Endothelial cell of umbilical vein (primary cell): ENCODE measurements around the gene CELF3. TPM values are rescaled to one million over a fixed set of nuclear protein-coding genes. Genes with fewer than 3 reads are reported as not detected.

Source experiments
- BruUV-seq: library from RNA; stranded (reverse); fragments of 400-500 nt; replicated peaks from 2 replicates; lab custom pipeline; 2021; lab: Mats Ljungman, UMichigan
- CTCF ChIA-PET: fragments of 300-600, 350-600 bp; sonication (Branson Sonifier 250); formaldehyde crosslinking; loops from one replicate; lab custom pipeline; 2021; ENCODE audit warnings: antibody characterized with exemption, inconsistent platforms; lab: Charles Lee
- POLR2A ChIA-PET: fragments of 300-600, 350-600 bp; sonication (Branson Sonifier 250); formaldehyde crosslinking; loops from one replicate; lab custom pipeline; 2021; ENCODE audit warnings: antibody characterized with exemption, inconsistent platforms; lab: Charles Lee
- DNase-seq: peaks from one replicate; pipeline ENCODE4 v3.0.0-alpha.2; 2011; ENCODE audit warnings: low read depth, low spot score
- FAIRE-seq: peaks from 2 replicates; lab custom pipeline; 2011; peaks lifted over from hg19 to GRCh38; lab: Jason Lieb, UNC
- H2AFZ ChIP-seq: 2 replicates; pipeline ENCODE4 v1.6.0; 2012; ENCODE audit warnings: low read depth, low read length, control low read depth, inconsistent platforms
- H3K27ac ChIP-seq: 2 replicates; pipeline ENCODE4 v1.5.1; 2011; ENCODE audit warnings: low read depth, mild to moderate bottlenecking, control low read depth, low read length, moderate library complexity; ENCODE audit not compliant: insufficient read depth
- H3K27me3 ChIP-seq, 2 experiments: 2 replicates each; pipeline versions ENCODE4 v1.6.0 to v1.6.1; 2011; ENCODE audit warnings: low read length in 2 of 2, mixed read lengths in 1 of 2; ENCODE audit not compliant: control insufficient read depth in 2 of 2, insufficient read depth in 2 of 2
- H3K36me3 ChIP-seq, 2 experiments: 2 replicates in 1 of 2; 3 replicates in 1 of 2; pipeline ENCODE4 v1.5.1; 2011; ENCODE audit warnings: low read length in 2 of 2, mild to moderate bottlenecking in 1 of 2, moderate library complexity in 1 of 2; ENCODE audit not compliant: control insufficient read depth in 2 of 2, insufficient read depth in 2 of 2; ENCODE audit errors: extremely low read depth in 1 of 2
- H3K4me1 ChIP-seq: 3 replicates; pipeline ENCODE4 v1.5.1; 2011; ENCODE audit warnings: mild to moderate bottlenecking, low read length; ENCODE audit not compliant: control insufficient read depth, insufficient read depth; ENCODE audit errors: extremely low read depth
- H3K4me2 ChIP-seq: 2 replicates; pipeline ENCODE4 v1.6.1; 2011; ENCODE audit warnings: low read length, control low read depth, mixed read lengths; ENCODE audit not compliant: insufficient read depth
- H3K4me3 ChIP-seq, 3 experiments: fragments of 200-600 bp in 1 of 3; sonication (generic), shearing (Covaris generic) in 1 of 3; replicated peaks in 1 of 3; 2 replicates each; pipeline ENCODE4 v1.5.1; 2011 to 2016; ENCODE audit warnings: control low read depth in 3 of 3, low read length in 3 of 3, mild to moderate bottlenecking in 2 of 3, inconsistent platforms in 1 of 3, low read depth in 1 of 3, moderate library complexity in 1 of 3; ENCODE audit not compliant: insufficient read depth in 1 of 3
- H3K79me2 ChIP-seq: 2 replicates; pipeline ENCODE4 v1.6.0; 2012; ENCODE audit warnings: low read length, inconsistent platforms; ENCODE audit not compliant: control insufficient read depth, insufficient read depth
- H3K9ac ChIP-seq: replicated peaks from 2 replicates; pipeline ENCODE3; 2011; ENCODE audit warnings: low read length, control low read depth; ENCODE audit not compliant: insufficient read depth; ENCODE audit errors: extremely low read depth
- H3K9me1 ChIP-seq: replicated peaks from 3 replicates; pipeline ENCODE4 v1.6.0; 2011; ENCODE audit warnings: mild to moderate bottlenecking, low read length; ENCODE audit not compliant: control insufficient read depth, insufficient read depth; ENCODE audit errors: extremely low read depth
- H3K9me3 ChIP-seq: replicated peaks from 2 replicates; pipeline ENCODE4 v1.5.1; 2012; ENCODE audit warnings: low read length, inconsistent platforms; ENCODE audit not compliant: control insufficient read depth, insufficient read depth
- H4K20me1 ChIP-seq: replicated peaks from 2 replicates; pipeline ENCODE3; 2011; ENCODE audit warnings: mild to moderate bottlenecking, low read length; ENCODE audit not compliant: control insufficient read depth, insufficient read depth; ENCODE audit errors: extremely low read depth
- CTCF ChIP-seq, 2 donors: IDR thresholded peaks; 1 replicate in 1 of 2; 2 replicates in 1 of 2; pipeline ENCODE4 v1.5.1; 2011; ENCODE audit warnings: low read length in 2 of 2, mild to moderate bottlenecking in 2 of 2, moderate library complexity in 2 of 2, control low read depth in 1 of 2, inconsistent platforms in 1 of 2, low read depth in 1 of 2; ENCODE audit not compliant: insufficient read depth in 1 of 2; ENCODE audit errors: extremely low read depth in 1 of 2
- EZH2 ChIP-seq: IDR thresholded peaks from 2 replicates; pipeline ENCODE4 v1.6.1; 2012; ENCODE audit warnings: borderline replicate concordance, low read depth, mild to moderate bottlenecking, moderate library complexity, low read length, inconsistent platforms; ENCODE audit not compliant: severe bottlenecking
- FOS ChIP-seq: IDR thresholded peaks from 2 replicates; pipeline ENCODE4 v1.6.1; 2011; ENCODE audit warnings: mild to moderate bottlenecking, low read length, moderate library complexity, borderline replicate concordance; ENCODE audit not compliant: insufficient read depth
- GATA2 ChIP-seq: IDR thresholded peaks from 2 replicates; pipeline ENCODE4 v1.7.0; 2011; ENCODE audit warnings: low read depth, mild to moderate bottlenecking, moderate library complexity, mixed read lengths, low read length; ENCODE audit not compliant: insufficient read length, insufficient read depth
- JUN ChIP-seq: IDR thresholded peaks from 2 replicates; pipeline ENCODE4 v1.6.1; 2011; ENCODE audit warnings: borderline replicate concordance, low read depth; ENCODE audit not compliant: insufficient read length, insufficient read depth
- MYC ChIP-seq: IDR thresholded peaks from one replicate; pipeline ENCODE4 v1.6.1; 2011; ENCODE audit warnings: mild to moderate bottlenecking, low read depth, low read length
- POLR2A ChIP-seq: IDR thresholded peaks from 2 replicates; pipeline ENCODE4 v1.6.1; 2012; ENCODE audit warnings: low read depth, mild to moderate bottlenecking, control low read depth, low read length
- POLR2AphosphoS5 ChIP-seq: IDR thresholded peaks from 2 replicates; pipeline ENCODE4 v1.6.1; 2012; ENCODE audit warnings: low read depth, mild to moderate bottlenecking, control low read depth, low read length, moderate library complexity; ENCODE audit not compliant: insufficient read depth
- dilution Hi-C: fragments of 300-500 bp; cut with MboI; formaldehyde crosslinking; loops from one replicate; pipeline ENCODE4 v1.15.0; 2019; ENCODE audit warnings: low sequenced_read_pairs; ENCODE audit not compliant: extremely low pct_ligation_motif_present
- intact Hi-C: fragments of 100-400 bp; cut with micrococcal nuclease; formaldehyde crosslinking; loops from one replicate; pipeline ENCODE4 v1.10.0; 2022
- polyA plus RNA-seq, 4 experiments: library from polyadenylated mRNA; depleted of rRNA in 3 of 4; stranded (reverse) in 3 of 4; unstranded in 1 of 4; fragments of >200 nt; gene quantifications; 2 replicates each; pipeline versions ENCODE4 v1.2.1 to v1.2.3, GENCODE V29; 2011 to 2012; ENCODE audit warnings: missing spikeins in 1 of 4
- total RNA-seq: library from RNA; stranded (reverse); gene quantifications from 2 replicates; pipeline ENCODE4 v1.2.3, GENCODE V29; 2021
- TF ChIP-seq, protein P1 (sequence below): IDR thresholded peaks from 2 replicates; pipeline ENCODE4 v1.6.1; 2011; ENCODE audit not compliant: insufficient read depth, insufficient read length

Gene CELF3
- total and polyA plus RNA-seq, 2 donors (not counting 3 experiments of a cell fraction or from before 2014, with no cell fraction given): not detected

DNA sequence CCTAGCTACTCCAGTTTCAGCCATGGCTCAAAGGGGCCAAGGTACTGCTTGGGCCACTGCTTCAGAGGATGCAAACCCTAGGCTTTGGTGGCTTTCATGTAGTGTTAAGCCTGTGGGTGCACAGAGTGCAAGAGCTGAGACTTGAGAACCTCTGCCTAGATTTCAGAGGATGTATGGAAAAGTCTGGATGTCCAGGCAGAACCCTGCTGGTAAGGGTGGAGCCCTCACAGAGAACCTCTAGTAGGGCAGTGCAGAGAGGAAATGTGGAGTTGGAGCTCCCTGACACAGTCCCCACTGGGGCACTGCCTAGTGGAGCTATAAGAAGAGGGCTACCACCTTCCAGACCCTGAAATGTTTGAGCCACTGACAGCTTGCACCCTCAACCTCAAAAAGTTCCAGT is 20.9 kb upstream of the CELF3 start:
- ChIA-PET CTCF (no interaction called here), POLR2A (no interaction called here)
- Histone ChIP-seq H3K4me1 (no peaks in the 10 kb centered on the region), H2AFZ (no peak overlapping the region), H3K36me3 (no peaks in the 10 kb centered on the region), H3K9me3 (no peaks in the 10 kb centered on the region), H3K79me2 (no peaks in the 10 kb centered on the region), H3K9ac (no peak overlapping the region), H3K27ac (no peak overlapping the region), H3K27me3 (peaks cover 8 to 9% of the 10 kb centered on the region in 2 experiments), H3K4me2 (no peak overlapping the region), H3K4me3 (no peak overlapping the region), H3K9me1 (no peaks in the 10 kb centered on the region), H4K20me1 (no peaks in the 10 kb centered on the region)
- intact Hi-C loops: no loop called here
- no peak for TF ChIP-seq JUN
- TF ChIP-seq POLR2A: no peak
- TF ChIP-seq, protein P1, sequence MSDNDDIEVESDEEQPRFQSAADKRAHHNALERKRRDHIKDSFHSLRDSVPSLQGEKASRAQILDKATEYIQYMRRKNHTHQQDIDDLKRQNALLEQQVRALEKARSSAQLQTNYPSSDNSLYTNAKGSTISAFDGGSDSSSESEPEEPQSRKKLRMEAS: no peak
- TF ChIP-seq FOS: no peak
- no peak for TF ChIP-seq POLR2AphosphoS5
- TF ChIP-seq EZH2: no peak
- no peak for TF ChIP-seq CTCF (IDR thresholded peaks at IDR 0.05; ENCODE audit: extremely low read depth in 1 of 2, insufficient read depth in 1 of 2, low read depth in 1 of 2, low read length in 2 of 2)
- no peak for TF ChIP-seq MYC
- TF ChIP-seq GATA2: no peak
- no peak for DNase-seq
- BruUV-seq: no TSS peak
- dilution Hi-C loops: no loop called here
- FAIRE-seq: no peak
